HG03457 (cell line): ENCODE results near the gene AMY1A.
"Not testable (repeated sequence)": the region's sequence is repeated elsewhere in the genome, so short reads cannot be mapped to it uniquely, and the experiment has no call there.

Experiments used
- ATAC-seq: cut with Tn5 transposase; IDR thresholded peaks from one replicate; pipeline ENCODE4 v1.9.1; 2021; ENCODE audit warnings: moderate number of reproducible peaks; ENCODE audit not compliant: unreplicated experiment

Gene AMY1A

GRCh38 chr1:103655460-103655859 is at the start of gene AMY1A:
AMY1A (plus strand) TSS chr1:103655760; CDS start chr1:103656331, 571 bp downstream.
- ATAC-seq = not testable (repeated sequence)

GRCh38 chr1:103616362-103616761 is 39.2 kb upstream of the AMY1A start:
- no peak for ATAC-seq

- ATAC-seq = not testable (repeated sequence)
Observed at GRCh38 chr1:103616994-103617477, 38.5 kb upstream of the AMY1A start, which contains the start of gene AMY2A. AMY2A (plus strand) TSS chr1:103617427; CDS start chr1:103617441, 14 bp downstream.

- not testable (repeated sequence) for ATAC-seq
Observed at GRCh38 chr1:103627436-103627835, 28.1 kb upstream of the AMY1A start.

GRCh38 chr1:103641194-103641593 is 14.4 kb upstream of the AMY1A start:
- not testable (repeated sequence) for ATAC-seq

- not testable (repeated sequence) for ATAC-seq
Observed at GRCh38 chr1:103643908-103644307, 11.7 kb upstream of the AMY1A start.

- ATAC-seq = not testable (repeated sequence)
Observed at GRCh38 chr1:103650305-103650704, 5.3 kb upstream of the AMY1A start.

- not testable (repeated sequence) for ATAC-seq
Observed at GRCh38 chr1:103650889-103651288, 4.7 kb upstream of the AMY1A start.

- not testable (repeated sequence) for ATAC-seq
Observed at GRCh38 chr1:103654133-103654532, 1.4 kb upstream of the AMY1A start.

- not testable (repeated sequence) for ATAC-seq
Observed at GRCh38 chr1:103676335-103676734, 20.8 kb downstream of the AMY1A start.

- ATAC-seq = not testable (repeated sequence)
Observed at GRCh38 chr1:103696110-103696509, 40.5 kb downstream of the AMY1A start, which contains the start of gene AMY1B. AMY1B (minus strand) TSS chr1:103696210; CDS start chr1:103695639, 571 bp downstream.

GRCh38 chr1:103697430-103697829 is 41.9 kb downstream of the AMY1A start:
- not testable (repeated sequence) for ATAC-seq

- ATAC-seq = not testable (repeated sequence)
Observed at GRCh38 chr1:103700669-103701068, 45.1 kb downstream of the AMY1A start.

- ATAC-seq = not testable (repeated sequence)
Observed at GRCh38 chr1:103701256-103701655, 45.7 kb downstream of the AMY1A start.

- not testable (repeated sequence) for ATAC-seq
Observed at GRCh38 chr1:103707670-103708069, 52.1 kb downstream of the AMY1A start.

- ATAC-seq = not testable (repeated sequence)
Observed at GRCh38 chr1:103710381-103710780, 54.8 kb downstream of the AMY1A start.
